IMR-90 (cell line): Measurements from ENCODE around the gene MRPL34. TPM values are rescaled to one million over a fixed set of nuclear protein-coding genes. Genes with fewer than 3 reads are reported as not detected.

Experiments used
- ATAC-seq: fragments of 200-7000 bp; cut with Tn5 transposase; 2 replicates; pipeline ENCODE4 v1.9.1; 2020; ENCODE audit warnings: low read depth, mild to moderate bottlenecking, moderate library complexity
- BruUV-seq: library from RNA; stranded (reverse); fragments of 400-500 nt; replicated peaks from 2 replicates; lab custom pipeline; 2021; lab: Mats Ljungman, UMichigan
- CTCF ChIA-PET: fragments of 300-600 bp; formaldehyde crosslinking; extraction: SDS; loops from one replicate; lab custom pipeline; 2021; ENCODE audit warnings: antibody characterized with exemption; lab: Yijun Ruan, JAX
- POLR2A ChIA-PET: fragments of 300-600 bp; sonication (Branson Sonifier 250); formaldehyde crosslinking; loops from one replicate; lab custom pipeline; 2022; ENCODE audit warnings: antibody characterized with exemption; ENCODE audit not compliant: unreplicated experiment; lab: Charles Lee
- DNase-seq: peaks from one replicate; pipeline ENCODE4 v3.0.0; 2013
- H2AFZ ChIP-seq: replicated peaks from 2 replicates; pipeline ENCODE3; 2013; ENCODE audit warnings: low read length, mild to moderate bottlenecking; ENCODE audit not compliant: poor library complexity
- H2AK5ac ChIP-seq: 2 replicates; pipeline ENCODE4 v1.6.1; 2013; ENCODE audit warnings: low read depth, low read length, inconsistent platforms
- H2AK9ac ChIP-seq: replicated peaks from 2 replicates; pipeline ENCODE3; 2013; ENCODE audit warnings: mild to moderate bottlenecking, low read depth, low read length, moderate library complexity; ENCODE audit not compliant: poor library complexity
- H2BK120ac ChIP-seq: 2 replicates; pipeline ENCODE4 v1.6.1; 2013; ENCODE audit warnings: low read depth, low read length, inconsistent platforms
- H2BK15ac ChIP-seq: 3 replicates; pipeline ENCODE4 v1.6.1; 2013; ENCODE audit warnings: low read depth, low read length, inconsistent platforms
- H2BK20ac ChIP-seq: 2 replicates; pipeline ENCODE4 v1.6.1; 2013; ENCODE audit warnings: low read depth, mild to moderate bottlenecking, inconsistent platforms, low read length, moderate library complexity
- H2BK5ac ChIP-seq: 2 replicates; pipeline ENCODE4 v1.6.1; 2013; ENCODE audit warnings: mild to moderate bottlenecking, low read depth, low read length, inconsistent platforms; ENCODE audit not compliant: poor library complexity, severe bottlenecking
- H3K14ac ChIP-seq: replicated peaks from 2 replicates; pipeline ENCODE4 v1.6.1; 2013; ENCODE audit warnings: low read depth, low read length, inconsistent platforms
- H3K18ac ChIP-seq: 2 replicates; pipeline ENCODE4 v1.6.1; 2013; ENCODE audit warnings: low read depth, low read length, control low read depth
- H3K23ac ChIP-seq: 2 replicates; pipeline ENCODE4 v1.6.1; 2013; ENCODE audit warnings: low read depth, low read length, inconsistent platforms
- H3K27ac ChIP-seq: 2 replicates; pipeline ENCODE4 v1.5.1; 2013; ENCODE audit warnings: mild to moderate bottlenecking, control low read depth, low read length; ENCODE audit not compliant: insufficient read depth
- H3K27me3 ChIP-seq: 2 replicates; pipeline ENCODE4 v1.6.1; 2013; ENCODE audit warnings: low read length; ENCODE audit not compliant: control insufficient read depth, insufficient read depth
- H3K36me3 ChIP-seq: 2 replicates; pipeline ENCODE4 v1.6.1; 2013; ENCODE audit warnings: low read length, mixed read lengths; ENCODE audit not compliant: control insufficient read depth, insufficient read depth
- H3K4ac ChIP-seq: 2 replicates; pipeline ENCODE4 v1.6.1; 2013; ENCODE audit warnings: low read depth, low read length, inconsistent platforms
- H3K4me1 ChIP-seq: 2 replicates; pipeline ENCODE4 v1.6.1; 2013; ENCODE audit warnings: low read length, mixed read lengths; ENCODE audit not compliant: control insufficient read depth, insufficient read depth
- H3K4me2 ChIP-seq: 2 replicates; pipeline ENCODE4 v1.6.1; 2013; ENCODE audit warnings: low read depth, mild to moderate bottlenecking, control low read depth, low read length, moderate library complexity
- H3K4me3 ChIP-seq: 2 replicates; pipeline ENCODE4 v1.5.1; 2013; ENCODE audit warnings: low read depth, mild to moderate bottlenecking, control low read depth, low read length, moderate library complexity; ENCODE audit not compliant: insufficient read depth
- H3K56ac ChIP-seq: 2 replicates; pipeline ENCODE4 v1.6.1; 2013; ENCODE audit warnings: low read length, inconsistent platforms; ENCODE audit not compliant: insufficient read depth; ENCODE audit errors: extremely low read depth
- H3K79me1 ChIP-seq, 2 experiments: 2 replicates each; pipeline ENCODE4 v1.6.1; 2013; ENCODE audit warnings: low read length in 2 of 2, inconsistent platforms in 1 of 2, low read depth in 1 of 2
- H3K9ac ChIP-seq: 2 replicates; pipeline ENCODE4 v1.6.1; 2013; ENCODE audit warnings: low read depth, low read length, control low read depth
- H3K9me1 ChIP-seq: 2 replicates; pipeline ENCODE4 v1.6.1; 2013; ENCODE audit warnings: low read length, inconsistent platforms; ENCODE audit not compliant: insufficient read depth
- H3K9me3 ChIP-seq: 2 replicates; pipeline ENCODE4 v1.6.1; 2013; ENCODE audit warnings: low read length; ENCODE audit not compliant: control insufficient read depth, insufficient read depth
- H4K20me1 ChIP-seq: 2 replicates; pipeline ENCODE4 v1.6.1; 2013; ENCODE audit warnings: low read length, inconsistent platforms; ENCODE audit not compliant: insufficient read depth
- H4K5ac ChIP-seq: 2 replicates; pipeline ENCODE4 v1.6.1; 2013; ENCODE audit warnings: mild to moderate bottlenecking, low read depth, low read length, control low read depth
- H4K8ac ChIP-seq, 2 experiments: 2 replicates each; pipeline ENCODE4 v1.6.1; 2013; ENCODE audit warnings: low read depth in 2 of 2, low read length in 2 of 2, control low read depth in 1 of 2, inconsistent platforms in 1 of 2
- H4K91ac ChIP-seq: 2 replicates; pipeline ENCODE4 v1.6.1; 2013; ENCODE audit warnings: low read depth, low read length, inconsistent platforms; ENCODE audit not compliant: insufficient read depth
- BHLHE40 ChIP-seq: fragments of 150-350 bp; IDR thresholded peaks from 2 replicates; pipeline ENCODE4 v1.6.1; 2016; ENCODE audit warnings: mild to moderate bottlenecking, low read depth, low read length
- CHD1 ChIP-seq: IDR thresholded peaks from 2 replicates; pipeline ENCODE4 v1.6.1; 2012; ENCODE audit warnings: low read depth, low read length, improper control_type of control experiment
- CTCF ChIP-seq: conservative IDR thresholded peaks from 2 replicates; pipeline ENCODE4 v1.5.1; 2012; ENCODE audit warnings: mild to moderate bottlenecking, low read depth, low read length, improper control_type of control experiment
- MAFK ChIP-seq: IDR thresholded peaks from 2 replicates; pipeline ENCODE4 v1.6.1; 2012; ENCODE audit warnings: low read depth, low read length, improper control_type of control experiment
- MAZ ChIP-seq: IDR thresholded peaks from 2 replicates; pipeline ENCODE4 v1.6.1; 2012; ENCODE audit warnings: low read depth, mild to moderate bottlenecking, low read length, improper control_type of control experiment, moderate library complexity, borderline replicate concordance
- MXI1 ChIP-seq: IDR thresholded peaks from 2 replicates; pipeline ENCODE4 v1.6.1; 2012; ENCODE audit warnings: low read depth, mild to moderate bottlenecking, low read length, moderate library complexity, borderline replicate concordance
- RAD21 ChIP-seq: IDR thresholded peaks from 2 replicates; pipeline ENCODE4 v1.6.1; 2012; ENCODE audit warnings: low read length, improper control_type of control experiment
- SMC3 ChIP-seq: fragments of 150-350 bp; IDR thresholded peaks from 2 replicates; pipeline ENCODE4 v1.6.1; 2016; ENCODE audit warnings: low read depth, mild to moderate bottlenecking, antibody characterized with exemption, low read length, moderate library complexity
- WGBS, 2 experiments: methylation state at CpG; one replicate each; pipeline versions ENCODE4 v1.1.5 to v1.1.7; 2013; ENCODE audit warnings: missing lambda C conversion rate in 2 of 2; ENCODE audit not compliant: insufficient read length in 1 of 2; ENCODE audit errors: extremely low coverage in 2 of 2; 5-methylcytosine and 5-hydroxymethylcytosine counted together
- dilution Hi-C: fragments of 300-500 bp; cut with HindIII; formaldehyde crosslinking; loops from one replicate; pipeline ENCODE4 v1.14.3; 2018; ENCODE audit warnings: low sequenced_read_pairs; ENCODE audit not compliant: unreplicated experiment
- in situ Hi-C: fragments of 300-500 bp; cut with MboI; formaldehyde crosslinking; loops from 3 replicates; pipeline ENCODE4 v1.14.3; 2019; ENCODE audit warnings: low sequenced_read_pairs, inconsistent platforms, mixed read lengths
- intact Hi-C: fragments of 100-400 bp; cut with micrococcal nuclease; formaldehyde crosslinking; loops from 2 replicates; pipeline ENCODE4 v1.10.0; 2022
- polyA plus RNA-seq, 3 experiments: library from polyadenylated mRNA; depleted of rRNA; stranded (reverse); fragments of >200 nt; gene quantifications; 2 replicates each; pipeline ENCODE4 v1.2.3, GENCODE V29; 2012; ENCODE audit warnings: low replicate concordance in 1 of 3
- total RNA-seq: library from RNA; depleted of rRNA; stranded (reverse); fragments of >200 nt; gene quantifications from 2 replicates; pipeline ENCODE4 v1.2.3, GENCODE V29; 2012
- TF ChIP-seq, protein P1 (sequence below): fragments of 150-350 bp; IDR thresholded peaks from 2 replicates; pipeline ENCODE4 v1.6.1; 2016; ENCODE audit warnings: low read depth, mild to moderate bottlenecking, low read length, moderate library complexity, borderline replicate concordance

Gene MRPL34
- total and polyA plus RNA-seq, 2 of the 4 experiments (the other 2 are of a cell fraction), result 7.3 to 37.0 TPM

GRCh38 chr19:17292301-17293074 lies 13.2 kb upstream of the MRPL34 start:
- dilution Hi-C loops (no loop called here), intact Hi-C loops (loop anchor here (1.0 to 2.0 kb wide), 2 partner anchors 11 to 94 kb away; partner anchors contain the start of gene ABHD8), in situ Hi-C loops (no loop called here)
- H3K56ac ChIP-seq, result no peak overlapping the region; the same call in 1 of the 2 replicates
- TF ChIP-seq, protein P1, sequence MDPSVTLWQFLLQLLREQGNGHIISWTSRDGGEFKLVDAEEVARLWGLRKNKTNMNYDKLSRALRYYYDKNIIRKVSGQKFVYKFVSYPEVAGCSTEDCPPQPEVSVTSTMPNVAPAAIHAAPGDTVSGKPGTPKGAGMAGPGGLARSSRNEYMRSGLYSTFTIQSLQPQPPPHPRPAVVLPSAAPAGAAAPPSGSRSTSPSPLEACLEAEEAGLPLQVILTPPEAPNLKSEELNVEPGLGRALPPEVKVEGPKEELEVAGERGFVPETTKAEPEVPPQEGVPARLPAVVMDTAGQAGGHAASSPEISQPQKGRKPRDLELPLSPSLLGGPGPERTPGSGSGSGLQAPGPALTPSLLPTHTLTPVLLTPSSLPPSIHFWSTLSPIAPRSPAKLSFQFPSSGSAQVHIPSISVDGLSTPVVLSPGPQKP, result no peak
- no peak for TF ChIP-seq CHD1
- TF ChIP-seq MXI1, result peak; percentile 71; the same call in 1 of the 2 replicates
- peak; percentile 63 for TF ChIP-seq SMC3
- TF ChIP-seq RAD21, result peak; percentile 84
- TF ChIP-seq BHLHE40, result no peak
- TF ChIP-seq MAFK, result no peak
- TF ChIP-seq MAZ, result peak; percentile 52; the same call in 1 of the 2 replicates
- TF ChIP-seq CTCF, result peak; percentile 82
- peak overlapping the region; percentile 44 for H3K4me3 ChIP-seq
- CTCF ChIA-PET, result interaction anchor here (0.5 to 1.2 kb wide), 4 partner anchors 13 to 529 kb away, joined by 3 to 4 read pairs (median 3); partner anchors contain the start of gene MRPL34
- H4K8ac ChIP-seq, result peak overlapping the region; percentile 91 to 95
- H4K5ac ChIP-seq, result peak overlapping the region; percentile 89
- H2AFZ ChIP-seq, result peak overlapping the region; percentile 91
- H2BK120ac ChIP-seq, result no peak overlapping the region
- H2BK5ac ChIP-seq, result peak overlapping the region; percentile 57
- H3K9ac ChIP-seq, result peak overlapping the region; percentile 72
- POLR2A ChIA-PET, result interaction anchor here (0.6 kb wide), 1 partner anchor 72 kb away, joined by 3 read pairs; no protein-coding TSS in a partner anchor
- peak overlapping the region; percentile 90 for H3K4me2 ChIP-seq
- H3K4ac ChIP-seq, result peak overlapping the region; percentile 74
- peaks cover 2% of the 10 kb centered on the region; the same call in 1 of the 2 replicates for H3K4me1 ChIP-seq
- 0% methylated on average over 13 of the region's 46 CpGs; no CpG with 5 or more reads in 1 of the 2 experiments for WGBS, 2 experiments
- peak overlapping the region; percentile 51 for H4K91ac ChIP-seq
- H2BK15ac ChIP-seq, result no peak overlapping the region
- peak overlapping the region; percentile 93 for H3K27ac ChIP-seq
- BruUV-seq, result no TSS peak
- peak overlapping the region; percentile 73 for H3K14ac ChIP-seq
- H2BK20ac ChIP-seq, result no peak overlapping the region
- H2AK9ac ChIP-seq, result peak overlapping the region; percentile 97
- H3K36me3 ChIP-seq, result peaks cover 5% of the 10 kb centered on the region; the same call in 1 of the 2 replicates
- ATAC-seq (peak; percentile 94), DNase-seq (peak; percentile 82)
- H2AK5ac ChIP-seq, result peak overlapping the region; percentile 75; the same call in 1 of the 2 replicates
- H3K18ac ChIP-seq, result peak overlapping the region; percentile 39; the same call in 1 of the 2 replicates
- no peak overlapping the region; the same call in 1 of the 2 replicates for H3K23ac ChIP-seq
- H3K9me1 ChIP-seq, result peaks cover 4% of the 10 kb centered on the region
- no peaks in the 10 kb centered on the region for H3K9me3 ChIP-seq
- no peaks in the 10 kb centered on the region for H3K27me3 ChIP-seq
- peaks cover 0 to 21% of the 10 kb centered on the region in 2 experiments; a peak in 3 of 4 replicates for H3K79me1 ChIP-seq
- 0 out of 2 replicates have a peak, but pooled peaks cover 3% of the 10 kb centered on the region for H4K20me1 ChIP-seq
